Measurements from ENCODE around the gene CASZ1.

Gene CASZ1

GRCh38 chr1:10665226-10665625 is 131.2 kb downstream of the CASZ1 start:
- TF ChIP-seq CTCF (IDR thresholded peaks at IDR 0.05; ENCODE audit: extremely low read depth, missing control alignments): no peak
- no peak for DNase-seq (ENCODE audit: low spot score)

- no peak for DNase-seq (ENCODE audit: low spot score)
- TF ChIP-seq CTCF (IDR thresholded peaks at IDR 0.05; ENCODE audit: extremely low read depth, missing control alignments): no peak
Observed at GRCh38 chr1:10664251-10664650, 132.2 kb downstream of the CASZ1 start.

GRCh38 chr1:10663678-10664035 is 132.8 kb downstream of the CASZ1 start:
- DNase-seq (ENCODE audit: low spot score): no peak
- TF ChIP-seq CTCF (IDR thresholded peaks at IDR 0.05; ENCODE audit: extremely low read depth, missing control alignments): no peak

- DNase-seq (ENCODE audit: low spot score): no peak
- TF ChIP-seq CTCF (IDR thresholded peaks at IDR 0.05; ENCODE audit: extremely low read depth, missing control alignments): no peak
Observed at GRCh38 chr1:10662824-10663677, 133.4 kb downstream of the CASZ1 start.

- DNase-seq (ENCODE audit: low spot score): no peak
- TF ChIP-seq CTCF (IDR thresholded peaks at IDR 0.05; ENCODE audit: extremely low read depth, missing control alignments): no peak
Observed at GRCh38 chr1:10662090-10662688, 134.3 kb downstream of the CASZ1 start.

GRCh38 chr1:10661453-10661852 is 135.0 kb downstream of the CASZ1 start:
- DNase-seq (ENCODE audit: low spot score): no peak
- TF ChIP-seq CTCF (IDR thresholded peaks at IDR 0.05; ENCODE audit: extremely low read depth, missing control alignments): no peak
